ENCODE data around the gene CNOT10.

- TF ChIP-seq CTCF (IDR thresholded peaks at IDR 0.05; ENCODE audit: insufficient read depth, low read length, poor library complexity, severe bottlenecking) (no peak), EZH2phosphoT487 (conservative IDR thresholded peaks at IDR 0.05; ENCODE audit: low read length) (no peak)
These were observed 134.8 kb downstream of the CNOT10 start for GRCh38 chr3:32819551-32820348.
